Smooth muscle cell (in vitro differentiated cells): ENCODE results near the gene RSPH6A. TPM values are rescaled to one million over a fixed set of nuclear protein-coding genes. Genes with fewer than 3 reads are reported as not detected.

Experiments used
- DNase-seq: peaks from one replicate; lab custom pipeline; 2025; ENCODE audit not compliant: unreplicated experiment; lab: John Stamatoyannopoulos, UW
- H2AFZ ChIP-seq: fragments of 200-600 bp; sonication (generic); 2 replicates; pipeline ENCODE4 v1.6.0; 2016; ENCODE audit warnings: antibody characterized with exemption, low read depth, mild to moderate bottlenecking
- H3F3A ChIP-seq: fragments of 200-600 bp; sonication (generic); 2 replicates; pipeline ENCODE4 v1.6.0; 2017; ENCODE audit warnings: antibody characterized with exemption, low read depth
- H3K27ac ChIP-seq: fragments of 200-600 bp; sonication (generic); 2 replicates; pipeline ENCODE4 v1.5.1; 2016; ENCODE audit warnings: low read depth, mild to moderate bottlenecking
- H3K27me3 ChIP-seq: fragments of 200-600 bp; sonication (generic); 2 replicates; pipeline ENCODE4 v1.6.1; 2016; ENCODE audit warnings: low read depth, mild to moderate bottlenecking
- H3K36me3 ChIP-seq: fragments of 200-600 bp; sonication (generic); 2 replicates; pipeline ENCODE4 v1.5.1; 2016; ENCODE audit warnings: low read depth
- H3K4me1 ChIP-seq: fragments of 200-600 bp; sonication (generic); 2 replicates; pipeline ENCODE4 v1.5.1; 2016; ENCODE audit warnings: low read depth
- H3K4me2 ChIP-seq: fragments of 200-600 bp; sonication (generic); 2 replicates; pipeline ENCODE4 v1.6.0; 2016; ENCODE audit warnings: mild to moderate bottlenecking
- H3K4me3 ChIP-seq: fragments of 200-600 bp; sonication (generic); 2 replicates; pipeline ENCODE4 v1.5.1; 2016; ENCODE audit warnings: mild to moderate bottlenecking
- H3K79me2 ChIP-seq: fragments of 200-600 bp; sonication (generic); 2 replicates; pipeline ENCODE4 v1.6.0; 2016; ENCODE audit warnings: low read depth, mild to moderate bottlenecking
- H3K9ac ChIP-seq: fragments of 200-600 bp; sonication (generic); 2 replicates; pipeline ENCODE4 v1.6.0; 2016; ENCODE audit warnings: low read depth
- H3K9me3 ChIP-seq: fragments of 200-600 bp; sonication (generic); replicated peaks from 2 replicates; pipeline ENCODE4 v1.5.1; 2016; ENCODE audit warnings: low read depth
- H4K20me1 ChIP-seq: fragments of 200-600 bp; sonication (generic); 2 replicates; pipeline ENCODE4 v1.6.0; 2016; ENCODE audit warnings: low read depth
- WGBS: methylation state at CpG from one replicate; pipeline ENCODE4 v1.1.7; 2016; ENCODE audit warnings: low lambda C conversion rate; 5-methylcytosine and 5-hydroxymethylcytosine counted together
- polyA plus RNA-seq: library from polyadenylated mRNA; unstranded; fragments of >200 nt; fragmentation: Nextera tagmentation; extraction: Ambion mirVana; gene quantifications from 2 replicates; pipeline ENCODE4 v1.2.1, GENCODE V29; 2016
- total RNA-seq: library from RNA; depleted of rRNA; stranded (reverse); fragments of >200 nt; gene quantifications from 2 replicates; pipeline ENCODE4 v1.2.3, GENCODE V29; 2014
- TF ChIP-seq, protein P1 (sequence below): fragments of 200-600 bp; sonication (generic); IDR thresholded peaks from 2 replicates; pipeline ENCODE4 v1.5.1; 2017; ENCODE audit warnings: borderline replicate concordance, mild to moderate bottlenecking, antibody characterized with exemption; ENCODE audit not compliant: insufficient read depth, poor library complexity, severe bottlenecking

RSPH6A gene
- total and polyA plus RNA-seq, 2 experiments from 2014 or later, result 0.15 TPM; not detected in 1

DNA sequence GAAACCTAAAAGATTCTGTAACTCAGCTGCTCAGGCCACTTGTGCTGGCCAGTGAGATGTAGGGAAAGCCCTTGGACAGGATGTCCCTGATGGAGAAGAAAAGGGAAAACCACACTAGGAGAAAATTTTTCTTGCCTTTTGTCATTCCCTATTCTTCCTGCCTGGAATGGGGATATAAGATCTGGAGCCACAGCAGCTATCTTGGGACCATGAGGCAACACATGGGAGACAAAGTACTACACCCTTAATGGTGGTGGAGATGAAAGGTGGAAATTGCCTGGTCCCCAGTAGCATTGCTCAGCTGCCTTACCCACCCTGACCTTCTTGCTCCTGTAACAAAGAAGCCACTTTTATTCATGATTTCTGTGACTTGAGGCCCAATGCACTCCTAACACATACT is 9.4 kb downstream of the RSPH6A start:
- no peak overlapping the region for H3K4me2 ChIP-seq
- TF ChIP-seq, protein P1, sequence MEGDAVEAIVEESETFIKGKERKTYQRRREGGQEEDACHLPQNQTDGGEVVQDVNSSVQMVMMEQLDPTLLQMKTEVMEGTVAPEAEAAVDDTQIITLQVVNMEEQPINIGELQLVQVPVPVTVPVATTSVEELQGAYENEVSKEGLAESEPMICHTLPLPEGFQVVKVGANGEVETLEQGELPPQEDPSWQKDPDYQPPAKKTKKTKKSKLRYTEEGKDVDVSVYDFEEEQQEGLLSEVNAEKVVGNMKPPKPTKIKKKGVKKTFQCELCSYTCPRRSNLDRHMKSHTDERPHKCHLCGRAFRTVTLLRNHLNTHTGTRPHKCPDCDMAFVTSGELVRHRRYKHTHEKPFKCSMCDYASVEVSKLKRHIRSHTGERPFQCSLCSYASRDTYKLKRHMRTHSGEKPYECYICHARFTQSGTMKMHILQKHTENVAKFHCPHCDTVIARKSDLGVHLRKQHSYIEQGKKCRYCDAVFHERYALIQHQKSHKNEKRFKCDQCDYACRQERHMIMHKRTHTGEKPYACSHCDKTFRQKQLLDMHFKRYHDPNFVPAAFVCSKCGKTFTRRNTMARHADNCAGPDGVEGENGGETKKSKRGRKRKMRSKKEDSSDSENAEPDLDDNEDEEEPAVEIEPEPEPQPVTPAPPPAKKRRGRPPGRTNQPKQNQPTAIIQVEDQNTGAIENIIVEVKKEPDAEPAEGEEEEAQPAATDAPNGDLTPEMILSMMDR, result no peak
- no peaks in the 10 kb centered on the region for H3K27me3 ChIP-seq
- DNase-seq, result no peak
- H3K36me3 ChIP-seq, result no peaks in the 10 kb centered on the region
- no peak overlapping the region for H2AFZ ChIP-seq
- H3K4me1 ChIP-seq, result no peaks in the 10 kb centered on the region
- H3K27ac ChIP-seq, result no peak overlapping the region
- no peak overlapping the region for H3K4me3 ChIP-seq
- no peak overlapping the region for H3K9ac ChIP-seq
- H3K79me2 ChIP-seq, result no peaks in the 10 kb centered on the region
- no peaks in the 10 kb centered on the region for H3K9me3 ChIP-seq
- no peaks in the 10 kb centered on the region for H4K20me1 ChIP-seq
- peaks cover 3% of the 10 kb centered on the region for H3F3A ChIP-seq

DNA sequence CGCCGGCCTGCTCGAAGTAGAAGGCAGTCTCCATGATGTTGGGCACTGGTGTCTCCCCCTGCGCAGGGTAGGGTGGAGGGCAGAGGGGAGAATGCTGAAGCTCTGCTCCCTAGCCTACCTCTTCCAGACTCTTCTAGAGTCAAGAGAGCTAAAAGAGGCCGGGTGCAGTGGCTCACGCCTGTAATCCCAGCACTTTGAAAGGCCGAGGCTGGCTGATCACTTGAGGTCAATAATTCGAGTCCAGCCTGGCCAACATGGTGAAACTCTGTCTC is 10.2 kb downstream of the RSPH6A start:
- Histone ChIP-seq H3K4me3 (no peak overlapping the region), H3K36me3 (no peaks in the 10 kb centered on the region), H3K9ac (no peak overlapping the region), H3K27ac (no peak overlapping the region), H3K79me2 (no peaks in the 10 kb centered on the region), H4K20me1 (no peaks in the 10 kb centered on the region), H2AFZ (no peak overlapping the region), H3K4me1 (no peaks in the 10 kb centered on the region), H3F3A (peaks cover 4% of the 10 kb centered on the region), H3K4me2 (no peak overlapping the region), H3K9me3 (no peaks in the 10 kb centered on the region), H3K27me3 (no peaks in the 10 kb centered on the region)
- 98% methylated on average over 8 of the region's 8 CpGs for WGBS
- DNase-seq, result no peak
- TF ChIP-seq, protein P1, result no peak

DNA sequence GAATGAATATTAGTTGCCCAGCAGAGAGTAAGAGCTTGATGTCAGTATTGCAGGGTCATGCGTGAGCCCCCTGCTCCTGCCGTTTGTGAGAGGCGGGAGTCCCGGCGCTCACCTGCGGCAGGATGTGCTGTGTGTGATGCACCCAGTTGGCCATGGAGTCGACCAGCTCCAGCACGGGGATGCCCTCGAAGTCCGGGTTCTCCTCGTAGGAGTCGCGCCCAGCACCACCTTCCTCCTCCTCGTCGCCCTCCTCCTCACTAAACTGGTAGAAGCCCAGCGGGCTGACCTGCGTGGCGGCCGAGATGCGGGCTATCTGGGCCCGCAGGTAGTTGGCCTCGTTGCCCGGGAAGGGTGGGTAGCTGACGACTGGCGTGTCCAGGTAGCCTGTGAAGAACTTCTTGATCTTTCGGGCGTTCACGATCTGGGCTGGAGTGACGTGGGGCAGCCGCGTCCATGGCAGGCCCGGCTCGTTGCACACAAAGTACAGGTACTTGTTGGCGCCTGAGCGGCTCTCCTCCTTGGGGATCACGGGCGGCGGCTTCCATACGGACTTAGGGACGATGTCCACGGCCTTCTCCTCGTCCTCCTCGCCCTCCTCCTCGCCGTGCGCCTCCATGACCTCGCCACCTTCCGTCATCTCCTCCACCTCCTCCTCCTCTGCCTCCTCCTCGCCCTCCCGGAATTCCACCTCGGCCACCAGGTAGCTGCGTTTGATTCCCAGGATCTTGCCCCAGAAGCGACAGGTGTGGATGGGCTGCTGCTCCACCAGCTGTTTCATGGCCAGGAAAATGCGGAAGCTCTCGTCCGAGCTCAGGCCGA is 10.8 kb downstream of the RSPH6A start:
- WGBS, result 94% methylated on average over 51 of the region's 57 CpGs
- TF ChIP-seq, protein P1, result no peak
- Histone ChIP-seq H3K36me3 (no peaks in the 10 kb centered on the region), H4K20me1 (no peaks in the 10 kb centered on the region), H3K9ac (no peak overlapping the region), H3K27ac (no peak overlapping the region), H3K4me3 (no peak overlapping the region), H3F3A (peaks cover 7% of the 10 kb centered on the region), H3K9me3 (no peaks in the 10 kb centered on the region), H3K27me3 (no peaks in the 10 kb centered on the region), H2AFZ (no peak overlapping the region), H3K4me1 (peaks cover 4% of the 10 kb centered on the region), H3K4me2 (no peak overlapping the region), H3K79me2 (no peaks in the 10 kb centered on the region)
- no peak for DNase-seq

DNA sequence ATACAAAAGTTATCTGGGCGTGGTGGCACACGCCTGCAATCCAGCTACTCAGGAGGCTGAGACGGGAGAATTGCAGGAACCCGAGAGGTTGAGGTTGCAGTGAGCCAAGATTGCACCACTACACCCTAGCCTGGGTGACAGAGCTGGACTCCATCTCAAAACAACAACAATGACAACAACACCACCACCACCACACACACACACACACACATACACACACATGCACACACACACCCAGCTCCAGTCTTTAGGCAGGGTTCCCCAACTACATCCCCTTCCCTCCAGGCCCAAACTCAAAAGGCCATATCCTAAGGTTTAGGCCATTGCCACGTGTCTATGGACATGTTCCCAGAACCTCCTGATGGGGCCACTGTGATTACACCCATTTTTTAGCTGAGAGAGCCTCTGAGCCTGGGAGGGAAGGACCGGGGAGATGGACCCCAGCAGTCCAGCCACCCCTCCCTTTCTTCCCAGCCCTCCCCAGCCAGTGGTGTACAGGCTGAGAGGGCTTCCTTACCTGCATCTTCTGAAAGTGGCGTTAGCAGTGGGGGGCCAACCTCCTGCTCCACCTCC is 13.4 kb downstream of the RSPH6A start:
- no peak overlapping the region for H3K27ac ChIP-seq
- H3F3A ChIP-seq, result peaks cover 9% of the 10 kb centered on the region
- H3K9ac ChIP-seq, result no peak overlapping the region
- no peaks in the 10 kb centered on the region for H4K20me1 ChIP-seq
- no peak overlapping the region for H2AFZ ChIP-seq
- no peaks in the 10 kb centered on the region for H3K27me3 ChIP-seq
- no peaks in the 10 kb centered on the region for H3K9me3 ChIP-seq
- H3K4me2 ChIP-seq, result no peak overlapping the region
- 94% methylated on average over 7 of the region's 7 CpGs for WGBS
- no peaks in the 10 kb centered on the region for H3K36me3 ChIP-seq
- no peaks in the 10 kb centered on the region for H3K79me2 ChIP-seq
- DNase-seq, result no peak
- peaks cover 7% of the 10 kb centered on the region for H3K4me1 ChIP-seq
- no peak overlapping the region for H3K4me3 ChIP-seq
- TF ChIP-seq, protein P1, result no peak
